ENCODE measurements around the gene RNF123. TPM values are rescaled to one million over a fixed set of nuclear protein-coding genes. Genes with fewer than 3 reads are reported as not detected.

RNF123 gene
- total RNA-seq, 1 experiment from 2014 or later = 71.9 TPM

- no peak for TF ChIP-seq REST (IDR thresholded peaks at IDR 0.05; ENCODE audit: low read depth)
- no peak for TF ChIP-seq MAX (IDR thresholded peaks at IDR 0.05)
- TF ChIP-seq POLR2A (IDR thresholded peaks at IDR 0.05; ENCODE audit: borderline replicate concordance, extremely low read depth, insufficient read depth, insufficient read length) = no peak
These were observed 38.7 kb upstream of the RNF123 start (continued) for GRCh38 chr3:49650637-49651036.

GRCh38 chr3:49652218-49652902, 37.0 kb upstream of the RNF123 start:
- H3K27me3 ChIP-seq (ENCODE audit: insufficient read depth, low read length) = no peaks in the 10 kb centered on the region
- no peaks in the 10 kb centered on the region for H4K20me1 ChIP-seq (ENCODE audit: insufficient read depth)
- ChIA-PET CTCF (interaction anchor here (1.3 kb wide), 1 partner anchor 113 kb away, joined by 3 read pairs; no protein-coding TSS in a partner anchor), RAD21 (ENCODE audit: low non-redundant PET in 1 of 2, low total read pairs in 2 of 2, uncharacterized antibody in 2 of 2, unreplicated experiment in 2 of 2) (no interaction called here), POLR2A (interaction anchor here (0.6 kb wide), 1 partner anchor 20 kb away, joined by 4 read pairs; no protein-coding TSS in a partner anchor)
- H2AFZ ChIP-seq (ENCODE audit: low read depth, low read length, poor library complexity, severe bottlenecking) = no peak overlapping the region
- no peak for DNase-seq (ENCODE audit: low read depth, low spot score)
- H3K79me2 ChIP-seq (ENCODE audit: insufficient read depth, low read length) = no peaks in the 10 kb centered on the region
- H3K4me1 ChIP-seq (ENCODE audit: control insufficient read depth in 1 of 2, insufficient read depth in 2 of 2, low read length in 2 of 2) = peaks cover 4 to 16% of the 10 kb centered on the region in 2 experiments; a peak in 2 of 4 replicates
- H3K9me3 ChIP-seq (ENCODE audit: control insufficient read depth in 1 of 2, insufficient read depth in 1 of 2, low read depth in 1 of 2, low read length in 2 of 2) = no peaks in the 10 kb centered on the region
- no peak for TF ChIP-seq YY1 (IDR thresholded peaks at IDR 0.05; ENCODE audit: extremely low read depth, insufficient replicate concordance, low read depth, low read length)
- no peak overlapping the region for H3K27ac ChIP-seq (ENCODE audit: low read depth, low read length)
- BruUV-seq (replicated peaks) = no TSS peak
- H3K9me2 ChIP-seq (ENCODE audit: insufficient read depth) = no peaks in the 10 kb centered on the region
- no peak overlapping the region for H3K4me2 ChIP-seq (ENCODE audit: low read length)
- no peak for ATAC-seq
- H3K36me3 ChIP-seq (ENCODE audit: control insufficient read depth in 1 of 2, insufficient read depth in 2 of 2, low read length in 2 of 2) = no peaks in the 10 kb centered on the region
- no peak overlapping the region for H3K9ac ChIP-seq (ENCODE audit: low read length)
- H3K4me3 ChIP-seq (replicated peaks in 1 of 2; ENCODE audit: low read depth in 1 of 2, low read length in 2 of 2) = no peak overlapping the region
- intact Hi-C loops (cut with micrococcal nuclease) = no loop called here

Data from HCT116 (cell line).